HL-60/S4 treated with retinoic acid at 250 ng/mL for 4 days and 3 days (cell line): ENCODE data around the gene YPEL3.

Experiments used
- in situ Hi-C: fragments of 300-500 bp; cut with MboI; formaldehyde crosslinking; loops from 2 replicates; pipeline ENCODE4 v1.7.0; 2022; ENCODE audit warnings: low sequenced_read_pairs

Gene YPEL3

GRCh38 chr16:30119428-30119827 is 23.4 kb upstream of the YPEL3 start:
- in situ Hi-C loops = loop anchor here (25.0 kb wide), 1 partner anchor 293 kb away; the partner anchor contains the start of gene ZNF771

DNA sequence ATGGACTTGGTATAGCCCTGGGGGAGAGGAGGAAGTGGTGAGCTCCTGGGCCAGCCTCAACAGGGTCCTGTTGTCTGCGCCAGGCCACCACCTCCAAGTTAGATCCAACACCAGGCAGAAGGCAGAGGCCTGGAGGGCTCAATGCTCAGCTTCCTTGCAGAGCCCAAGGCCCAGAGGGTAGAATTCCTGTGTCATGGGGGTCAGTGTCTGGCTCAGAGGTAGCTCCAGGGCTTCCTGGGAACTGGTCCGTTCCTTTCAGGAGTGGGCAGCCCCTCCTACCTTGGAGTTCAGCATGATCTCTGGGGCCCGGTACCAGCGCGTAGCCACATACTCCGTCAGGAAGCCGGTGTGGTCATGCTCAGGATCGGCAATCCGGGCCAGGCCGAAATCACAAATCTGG is 21.8 kb upstream of the YPEL3 start:
- in situ Hi-C loops = loop anchor here (25.0 kb wide), 1 partner anchor 295 kb away; the partner anchor contains the start of gene ZNF771

GRCh38 chr16:30116291-30117207 is 20.5 kb upstream of the YPEL3 start:
- in situ Hi-C loops = loop anchor here (25.0 kb wide), 1 partner anchor 296 kb away; the partner anchor contains the start of gene ZNF771

DNA sequence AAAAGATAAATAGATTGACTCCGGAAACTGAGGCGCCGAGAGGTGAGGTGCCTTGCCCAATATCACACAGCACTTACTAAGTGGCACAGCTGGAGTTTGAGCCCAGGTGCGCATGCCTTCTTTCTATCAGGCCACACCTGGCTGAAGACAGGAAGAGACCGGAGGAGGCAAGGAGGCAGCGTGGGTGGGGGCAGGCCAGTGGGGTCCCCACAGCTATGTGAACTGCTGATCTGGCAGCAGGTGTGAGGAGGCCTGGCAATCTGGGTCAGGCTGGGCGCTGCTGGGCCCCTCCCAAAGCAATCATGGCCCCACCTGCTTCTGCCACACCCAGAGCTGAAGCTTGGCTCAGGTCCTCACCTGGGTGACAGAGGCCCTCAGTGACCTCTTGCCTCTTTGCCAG is 19.2 kb upstream of the YPEL3 start:
- in situ Hi-C loops = loop anchor here (25.0 kb wide), 1 partner anchor 297 kb away; the partner anchor contains the start of gene ZNF771

DNA sequence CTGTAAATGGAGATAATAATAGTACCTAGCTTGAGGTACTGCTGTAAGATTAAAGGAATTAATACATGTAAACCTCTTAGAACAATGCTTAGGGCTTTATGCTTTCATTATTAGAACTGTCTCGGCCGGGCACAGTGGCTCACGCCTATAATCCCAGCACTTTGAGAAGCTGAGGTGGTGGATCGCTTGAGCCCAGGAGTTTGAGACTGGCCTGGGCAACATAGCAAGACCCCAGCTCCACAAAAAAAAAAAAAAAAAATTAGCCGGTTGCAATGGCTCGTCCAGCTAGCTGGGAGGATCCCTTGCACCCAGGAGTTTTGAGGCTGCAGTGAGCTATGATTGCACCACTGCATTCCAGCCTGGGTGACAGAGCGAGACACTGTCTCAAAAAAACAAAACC is 18.8 kb upstream of the YPEL3 start:
- in situ Hi-C loops = loop anchor here (25.0 kb wide), 1 partner anchor 297 kb away; the partner anchor contains the start of gene ZNF771

DNA sequence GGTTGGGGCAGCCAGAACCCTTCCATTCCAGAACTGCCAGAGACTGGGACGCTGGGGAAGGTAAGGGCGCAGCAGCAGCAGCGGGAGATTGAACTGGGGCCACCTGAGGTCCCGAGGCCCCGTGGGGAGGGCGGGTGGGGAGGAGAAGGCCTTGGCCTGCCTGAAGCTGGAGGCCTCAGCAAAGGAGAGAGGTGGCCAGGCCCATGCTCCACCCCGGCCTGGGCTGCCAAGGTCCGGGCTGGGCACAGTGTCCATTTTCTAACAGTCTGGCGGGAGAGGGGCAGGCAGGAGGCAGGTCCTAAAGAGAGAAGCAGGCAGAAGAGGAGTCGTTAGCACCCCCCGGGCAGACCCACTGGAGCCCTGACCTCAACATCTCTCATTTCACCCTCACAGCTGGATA is 18.4 kb upstream of the YPEL3 start:
- in situ Hi-C loops = loop anchor here (25.0 kb wide), 1 partner anchor 298 kb away; the partner anchor contains the start of gene ZNF771

DNA sequence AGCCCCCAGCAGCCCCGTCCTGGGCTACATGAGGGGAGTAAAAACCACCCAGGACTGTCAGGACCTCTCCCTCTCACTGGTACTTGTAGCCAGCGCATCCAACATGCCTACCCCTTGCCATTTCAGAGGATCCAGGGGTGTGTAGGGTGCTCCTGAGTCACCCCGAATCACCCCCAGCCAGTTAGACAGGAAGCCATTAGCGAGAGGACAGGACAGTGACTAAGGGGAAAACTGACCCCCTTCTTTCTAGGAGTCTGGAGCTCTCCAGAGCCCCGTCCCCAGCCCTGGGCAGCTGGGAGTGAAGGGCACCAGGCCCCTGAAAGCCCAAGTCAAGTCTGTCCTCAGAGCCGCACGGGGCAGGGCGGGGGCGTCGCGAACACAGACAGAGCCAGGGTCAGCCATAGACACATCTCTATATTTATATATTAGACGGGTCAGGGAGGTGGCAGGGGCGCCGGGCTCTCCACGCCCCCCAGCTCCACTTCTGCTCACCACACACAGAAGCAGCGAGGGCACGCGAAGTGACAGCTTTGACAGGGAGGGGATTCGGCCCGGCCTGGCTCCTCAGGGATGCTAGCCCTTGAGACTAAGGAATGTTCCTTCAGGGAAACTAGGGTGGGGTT is 17.8 kb upstream of the YPEL3 start:
- in situ Hi-C loops = loop anchor here (25.0 kb wide), 1 partner anchor 298 kb away; the partner anchor contains the start of gene ZNF771

DNA sequence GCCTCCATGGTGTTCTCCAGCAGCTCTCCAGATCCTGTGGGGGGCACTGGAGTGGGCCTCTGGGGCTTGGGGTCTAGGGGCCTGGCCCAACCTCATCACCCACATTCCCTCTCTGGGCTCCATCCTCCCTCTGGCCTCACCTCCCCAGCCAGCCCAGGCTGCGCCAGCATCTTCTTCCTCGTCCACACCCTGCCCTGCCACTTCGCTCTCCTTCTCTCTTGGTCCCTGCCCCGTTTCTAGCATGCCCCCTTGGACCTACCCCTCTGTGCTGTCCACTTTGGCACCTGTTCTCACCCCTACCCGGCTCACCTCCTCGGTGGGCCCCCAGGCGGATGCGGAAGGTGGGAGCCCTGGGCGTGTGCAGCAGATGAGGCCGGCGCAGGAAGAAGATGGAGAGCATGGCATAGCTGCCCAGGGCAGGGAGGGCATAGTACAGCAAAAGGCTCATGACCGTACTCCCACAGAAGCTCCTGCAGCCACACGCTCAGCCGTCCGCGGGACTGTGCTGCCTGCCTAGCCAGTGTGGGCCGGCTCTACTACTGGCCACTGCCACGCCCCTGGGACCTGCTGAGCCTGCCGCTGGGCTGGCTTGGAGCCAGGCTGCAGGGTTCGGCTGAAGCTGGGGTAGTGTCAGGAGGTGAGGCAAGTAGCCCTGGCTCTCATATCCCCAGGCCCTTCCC is 17.2 kb upstream of the YPEL3 start, which contains the start of gene GDPD3:
Gene GDPD3 (minus strand): TSS at position 507 of the 680 bp plus-strand sequence. CDS start 59 bp downstream, at position 448.
- in situ Hi-C loops = loop anchor here (25.0 kb wide), 1 partner anchor 299 kb away; the partner anchor contains the start of gene ZNF771

- in situ Hi-C loops = loop anchor here (25.0 kb wide), 1 partner anchor 300 kb away; the partner anchor contains the start of gene ZNF771
Observed at GRCh38 chr16:30112197-30113030, 16.4 kb upstream of the YPEL3 start.

DNA sequence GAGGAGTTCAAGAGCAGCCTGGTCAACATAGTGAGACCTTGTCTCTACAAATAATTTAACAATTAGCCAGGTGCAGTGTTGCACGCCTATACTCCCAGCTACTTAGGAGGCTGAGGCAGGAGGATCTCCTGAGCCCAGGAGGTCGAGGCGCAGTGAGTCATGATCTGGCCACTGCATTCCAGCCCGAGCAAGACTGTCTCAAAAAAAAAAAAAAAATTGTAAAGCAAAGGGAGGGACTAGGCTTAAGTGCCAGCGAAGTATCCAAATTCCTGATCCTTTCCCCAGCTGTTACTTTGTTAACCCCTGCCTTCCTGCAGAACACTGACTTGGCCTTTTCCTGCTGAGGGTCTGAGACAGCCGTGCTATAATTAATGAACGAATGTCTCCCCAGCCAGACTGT is 14.6 kb upstream of the YPEL3 start:
- in situ Hi-C loops = loop anchor here (25.0 kb wide), 1 partner anchor 302 kb away; the partner anchor contains the start of gene ZNF771

GRCh38 chr16:30108059-30108850 is 12.2 kb upstream of the YPEL3 start:
- in situ Hi-C loops = loop anchor here (25.0 kb wide), 1 partner anchor 304 kb away; the partner anchor contains the start of gene ZNF771

DNA sequence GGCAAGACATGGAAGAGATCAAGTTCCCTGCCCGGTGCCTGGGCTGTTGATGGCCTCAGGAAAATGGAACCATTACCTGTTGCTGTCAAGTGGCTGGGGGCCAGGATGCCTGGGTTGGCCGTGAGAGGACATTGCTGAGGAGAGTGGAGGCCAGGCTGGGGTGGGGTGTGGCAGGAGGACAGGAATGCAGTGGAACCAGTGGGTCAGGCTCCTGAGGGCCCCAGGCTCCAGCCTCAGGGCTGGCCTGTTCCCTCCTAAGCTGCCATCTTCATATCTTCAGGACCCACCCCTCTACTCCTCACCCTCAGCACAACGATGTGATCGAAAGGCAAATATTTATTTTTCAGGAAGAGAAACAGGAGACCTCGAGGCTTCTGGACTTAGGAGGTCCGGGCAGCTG is 8.5 kb upstream of the YPEL3 start:
- in situ Hi-C loops = loop anchor here (25.0 kb wide), 1 partner anchor 308 kb away; the partner anchor contains the start of gene ZNF771

- in situ Hi-C loops = loop anchor here (25.0 kb wide), 1 partner anchor 308 kb away; the partner anchor contains the start of gene ZNF771
Observed at GRCh38 chr16:30104090-30104489, 8.1 kb upstream of the YPEL3 start.

GRCh38 chr16:30096862-30097563 is 1.0 kb upstream of the YPEL3 start:
- in situ Hi-C loops = no loop called here

DNA sequence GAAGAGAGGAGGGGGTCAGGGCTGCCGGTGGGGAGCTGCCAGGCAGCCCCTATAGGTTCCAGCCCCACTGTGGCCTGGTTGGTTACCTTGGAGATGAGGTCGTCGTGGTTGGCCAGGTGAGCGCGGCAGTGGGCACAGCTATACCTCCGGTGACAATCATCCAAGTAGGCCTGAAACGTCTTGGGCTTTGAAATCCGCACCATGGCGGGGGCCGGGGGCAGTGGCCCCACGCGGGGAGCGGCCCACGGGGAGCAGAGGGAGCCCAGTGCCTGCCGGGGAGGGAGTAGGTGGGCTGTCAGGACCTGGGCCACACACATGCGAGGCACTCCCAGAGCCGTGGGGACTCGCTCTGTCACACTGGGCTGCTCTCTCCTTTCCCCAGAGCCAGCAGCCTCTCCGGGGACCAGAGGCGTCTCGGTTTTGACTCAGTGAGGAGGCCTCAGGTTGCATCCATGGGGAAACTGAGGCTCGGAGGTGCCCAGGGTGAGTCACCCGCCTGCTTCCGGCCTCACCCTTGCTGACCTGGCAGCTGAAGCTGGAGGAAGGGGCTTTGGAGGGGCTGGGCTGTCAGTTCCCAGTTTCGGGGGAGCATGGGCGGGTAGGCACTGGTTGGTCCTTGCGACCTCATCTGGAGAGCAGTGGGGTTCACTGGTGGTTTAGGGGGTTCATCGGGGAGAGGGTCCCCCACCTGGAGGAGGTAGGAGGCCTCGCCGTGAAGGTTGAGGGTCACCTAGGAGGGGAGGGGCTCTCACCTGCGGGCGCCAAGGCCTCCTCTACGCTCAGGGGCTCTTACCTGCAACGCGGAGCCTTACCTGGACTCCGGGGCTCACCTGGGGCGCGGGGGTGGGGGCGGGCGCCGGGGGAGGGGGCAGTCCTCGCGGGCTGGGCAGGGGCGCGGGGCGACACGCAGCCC is 591 bp downstream of the YPEL3 start:
- in situ Hi-C loops = no loop called here

- in situ Hi-C loops = no loop called here
Observed at GRCh38 chr16:30094541-30095165, 1.4 kb downstream of the YPEL3 start.
